Measurements from ENCODE around the gene GPATCH3.
"Not testable (repeated sequence)": the region's sequence is repeated elsewhere in the genome, so short reads cannot be mapped to it uniquely, and the experiment has no call there.

The GPATCH3 gene

DNA sequence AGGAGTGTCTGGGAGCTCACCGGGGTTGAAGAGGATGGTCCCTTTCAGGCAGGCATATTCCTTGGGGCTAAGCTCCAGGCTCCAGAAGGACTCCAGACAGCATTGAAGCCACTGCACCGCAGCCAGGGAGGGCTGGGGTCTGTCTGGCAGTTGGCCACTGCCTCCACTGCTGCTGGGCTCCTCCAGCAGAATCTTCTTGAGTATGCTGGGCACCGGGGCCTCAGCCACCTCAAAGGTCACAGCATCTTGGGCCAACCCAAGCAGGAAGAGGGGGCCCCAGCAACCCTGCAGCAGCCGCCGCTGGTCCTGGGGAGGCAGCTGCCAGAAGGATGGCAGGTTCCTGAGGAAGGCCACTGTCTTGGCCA is 13.1 kb upstream of the GPATCH3 start:
- no peak for DNase-seq (ENCODE audit: low spot score)

DNA sequence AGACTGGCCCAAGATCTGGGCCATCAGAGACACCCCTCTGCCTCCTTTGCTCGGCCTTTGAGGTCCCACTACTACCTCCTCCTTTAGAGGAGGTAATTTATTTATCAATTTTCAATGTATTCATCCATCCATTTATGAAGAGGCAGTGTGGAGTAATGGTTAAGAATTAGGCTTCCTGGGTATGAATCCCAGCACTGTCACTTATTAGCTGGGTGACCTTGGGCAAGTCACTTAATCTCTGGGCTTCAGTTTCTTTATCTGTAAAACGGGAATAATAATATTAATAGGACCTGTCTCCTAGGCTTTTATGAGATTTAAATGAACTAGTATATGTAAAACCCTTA is 11.9 kb upstream of the GPATCH3 start:
- DNase-seq (ENCODE audit: low spot score): no peak

GRCh38 chr1:26911399-26912146 is 11.3 kb upstream of the GPATCH3 start:
- no peak for DNase-seq (ENCODE audit: low spot score)

GRCh38 chr1:26910343-26911160 is 10.3 kb upstream of the GPATCH3 start:
- DNase-seq (ENCODE audit: low spot score): no peak

DNA sequence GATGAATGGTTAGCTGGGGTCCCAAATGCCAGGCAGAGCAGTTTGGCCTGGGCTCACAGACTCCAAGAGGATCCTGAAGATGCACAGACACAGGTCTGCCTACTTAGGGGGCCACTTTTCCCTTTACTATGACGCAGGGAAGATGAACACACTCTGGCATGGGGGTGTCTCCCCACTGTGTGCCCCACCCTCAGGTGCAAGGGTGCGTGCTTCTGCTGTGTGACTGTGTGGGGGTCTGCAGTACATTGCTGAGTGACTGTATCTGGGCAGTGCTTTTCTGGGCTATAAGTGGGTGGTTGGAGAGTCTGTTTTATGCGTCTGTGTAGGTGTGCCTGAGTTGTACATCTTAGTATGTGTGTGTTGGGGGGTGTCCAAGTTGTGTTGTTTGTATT is 9.7 kb upstream of the GPATCH3 start:
- no peak for DNase-seq (ENCODE audit: low spot score)

DNA sequence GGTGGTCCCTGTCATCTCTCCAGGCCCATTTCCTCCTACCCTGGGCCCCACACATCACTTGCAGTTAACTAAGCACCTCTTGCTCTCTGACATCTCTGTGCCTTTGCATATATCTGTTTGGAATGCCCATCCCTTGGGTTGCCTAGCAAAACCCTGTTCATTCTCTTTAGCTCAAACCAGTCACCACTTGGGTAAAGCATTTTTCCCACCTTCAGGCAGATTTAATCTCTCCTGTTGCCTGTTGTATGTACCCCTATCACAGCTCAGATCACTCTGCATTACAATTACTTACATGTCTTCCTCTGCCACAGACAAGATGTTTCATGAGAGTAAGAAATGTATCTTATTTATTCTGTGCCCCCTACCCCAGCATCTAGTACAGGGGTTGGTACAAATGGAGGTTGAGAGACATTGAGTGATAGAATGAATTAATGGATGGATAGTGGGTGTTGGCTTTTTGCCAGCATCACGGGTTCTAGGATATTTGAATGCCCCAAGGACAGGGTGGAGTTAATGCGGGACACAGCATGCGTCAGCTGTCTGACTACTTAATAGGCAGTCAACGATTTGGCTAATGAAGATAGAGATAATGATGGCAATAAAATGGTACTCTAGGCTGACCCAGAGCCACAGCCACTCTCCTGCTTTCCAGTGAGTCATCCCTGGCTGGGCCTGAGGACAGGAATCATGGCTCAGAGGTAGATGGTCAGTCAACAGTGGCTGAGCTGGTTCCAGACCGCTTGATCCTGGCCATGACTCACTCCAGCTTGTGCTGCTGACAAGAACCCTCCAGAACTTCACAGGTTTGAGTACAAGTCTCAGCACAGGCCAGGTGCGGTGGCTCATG is 7.0 kb upstream of the GPATCH3 start:
- no peak for DNase-seq (ENCODE audit: low spot score)

DNA sequence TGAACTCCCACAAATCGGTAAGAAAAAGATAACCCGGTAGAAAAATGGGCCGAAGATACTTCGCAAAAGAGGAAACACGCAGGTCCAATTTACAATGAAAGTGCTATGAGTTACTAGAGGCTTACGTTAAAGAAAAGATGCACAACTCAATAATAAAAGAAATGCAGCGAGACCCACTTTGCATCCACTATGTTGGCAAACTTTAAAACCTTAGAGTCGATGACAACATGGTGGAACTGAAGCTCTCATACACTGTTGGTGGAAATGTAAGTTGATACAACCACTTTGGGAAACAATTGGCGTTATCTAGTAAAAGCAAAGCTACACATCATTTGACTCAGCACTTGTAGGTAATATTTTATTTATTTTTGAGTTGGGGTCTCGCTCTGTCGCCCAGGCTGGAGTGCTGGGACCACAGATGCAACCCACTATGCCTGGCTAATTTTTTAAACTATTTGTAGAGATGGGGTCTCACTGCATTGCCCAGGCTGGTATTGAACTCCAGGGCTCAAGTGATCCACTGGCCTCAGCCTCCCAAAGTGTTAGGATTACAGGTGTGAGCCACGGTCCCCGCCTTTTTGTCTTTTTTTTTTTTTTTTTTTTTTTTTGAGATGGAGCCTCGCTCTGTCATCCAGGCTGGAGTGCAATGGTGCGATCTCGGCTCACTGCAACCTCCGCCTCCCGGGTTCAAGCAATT is 696 bp upstream of the GPATCH3 start:
- no peak for DNase-seq (ENCODE audit: low spot score)

DNA sequence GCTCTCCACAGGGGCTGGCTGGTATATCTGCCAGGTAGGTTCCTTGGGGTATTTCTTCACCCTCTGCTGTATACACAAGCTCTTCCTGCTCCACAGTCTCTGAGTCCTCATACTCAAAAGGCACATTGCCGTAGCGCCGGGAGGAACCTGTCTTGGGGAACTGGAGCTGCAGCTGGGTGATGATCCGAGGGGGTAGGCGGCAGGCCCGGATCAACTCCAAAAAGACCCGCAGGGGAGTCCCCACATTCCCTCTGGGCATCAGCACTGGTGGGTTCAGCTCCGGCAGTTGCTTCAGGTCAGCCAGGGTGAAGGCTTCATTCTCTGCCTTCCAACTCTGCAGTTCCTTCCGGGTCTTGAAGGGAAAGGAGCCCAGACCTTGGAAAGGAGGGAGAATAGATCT is 2.9 kb downstream of the GPATCH3 start:
- DNase-seq (ENCODE audit: low spot score): no peak

DNA sequence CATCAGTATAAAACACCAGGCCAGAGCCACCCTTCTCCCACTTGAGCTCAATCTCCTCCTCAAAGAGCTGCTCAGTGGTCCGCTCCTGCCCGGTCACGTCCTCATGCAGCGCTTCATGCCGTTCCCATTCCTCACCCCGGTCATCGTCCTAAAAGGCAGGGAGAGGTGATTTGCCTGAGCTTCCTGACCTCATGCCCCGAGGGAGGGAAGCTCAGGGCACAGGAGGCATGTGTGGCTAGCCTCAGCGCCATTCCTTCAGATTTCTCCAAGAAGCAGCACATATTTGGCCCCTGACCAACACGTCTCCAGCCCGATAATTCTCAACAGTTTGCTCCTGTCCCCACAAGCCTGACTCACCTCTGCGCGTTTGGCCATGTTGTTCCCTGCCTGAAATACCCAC is 6.0 kb downstream of the GPATCH3 start:
- no peak for DNase-seq (ENCODE audit: low spot score)

DNA sequence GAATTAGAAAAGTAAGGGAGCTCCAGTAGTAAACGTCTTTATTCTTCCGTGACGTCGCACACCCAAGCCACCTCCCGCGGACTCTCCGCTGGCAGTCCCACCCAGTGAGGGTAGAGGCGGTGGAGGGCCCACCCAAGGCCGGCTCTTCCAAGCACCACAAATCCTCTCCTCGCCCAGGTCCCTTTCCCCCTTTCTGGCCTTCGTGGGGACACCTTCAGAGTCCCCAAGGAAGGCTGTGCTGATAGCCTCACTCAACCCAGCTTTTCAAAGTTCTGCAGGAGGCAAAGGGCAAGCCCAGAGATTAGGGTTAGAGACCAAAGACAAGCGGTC is 9.8 kb downstream of the GPATCH3 start:
- no peak for DNase-seq (ENCODE audit: low spot score)

GRCh38 chr1:26889551-26890466 is 10.5 kb downstream of the GPATCH3 start, which contains the start of gene GPN2:
Gene GPN2 (minus strand): TSS chr1:26890283. CDS start chr1:26890096, 187 bp downstream.
- peak; percentile 77 for DNase-seq (ENCODE audit: low spot score)

GRCh38 chr1:26888231-26888630 is 12.0 kb downstream of the GPATCH3 start:
- DNase-seq (ENCODE audit: low spot score): no peak

GRCh38 chr1:26887125-26887524 is 13.1 kb downstream of the GPATCH3 start:
- peak; percentile 22 for DNase-seq (ENCODE audit: low spot score)

DNA sequence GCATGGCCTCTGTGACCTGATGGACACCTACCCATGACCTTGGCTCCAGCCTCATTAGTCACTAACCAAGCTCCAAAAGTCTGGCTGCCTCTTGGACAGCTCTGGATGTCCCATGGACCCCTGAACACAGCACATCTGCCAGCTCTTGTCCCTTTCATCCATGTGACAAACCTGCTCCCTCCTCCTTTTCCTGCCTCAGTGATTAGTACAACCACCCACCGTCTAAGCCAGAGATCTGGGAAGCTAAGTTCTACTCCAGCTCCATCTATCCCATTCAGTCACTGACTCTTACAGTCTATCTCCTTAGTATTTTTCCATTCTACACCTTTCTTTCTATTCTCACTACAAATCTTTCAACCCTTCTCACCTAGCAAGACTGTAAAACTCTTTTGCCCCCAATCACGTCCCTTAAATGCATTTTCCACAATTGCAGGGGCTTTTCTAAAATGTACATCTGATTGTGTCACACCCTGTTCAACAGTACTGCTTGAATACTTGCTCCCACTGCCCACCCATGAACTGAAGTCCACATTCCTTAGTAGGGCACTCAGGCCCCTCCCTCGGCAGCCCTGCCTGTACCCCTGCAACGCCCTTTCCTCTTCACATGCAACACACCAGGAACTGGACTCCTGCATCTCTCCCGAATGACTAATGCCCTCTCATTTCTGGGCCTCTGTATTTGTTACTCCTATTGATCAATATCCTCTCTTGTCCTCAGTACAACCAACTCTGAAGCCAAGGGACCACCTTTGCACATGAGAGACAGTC is 17.4 kb downstream of the GPATCH3 start:
- no peak for DNase-seq (ENCODE audit: low spot score)

- DNase-seq (ENCODE audit: low spot score): not testable (repeated sequence)
Measured at GRCh38 chr1:26881611-26882010, 18.7 kb downstream of the GPATCH3 start.

- no peak for DNase-seq (ENCODE audit: low spot score)
Measured at GRCh38 chr1:26879793-26880192, 20.5 kb downstream of the GPATCH3 start.

- DNase-seq (ENCODE audit: low spot score): no peak
Measured at GRCh38 chr1:26877326-26877725, 22.9 kb downstream of the GPATCH3 start.

GRCh38 chr1:26874896-26875295 is 25.4 kb downstream of the GPATCH3 start:
- no peak for DNase-seq (ENCODE audit: low spot score)

DNA sequence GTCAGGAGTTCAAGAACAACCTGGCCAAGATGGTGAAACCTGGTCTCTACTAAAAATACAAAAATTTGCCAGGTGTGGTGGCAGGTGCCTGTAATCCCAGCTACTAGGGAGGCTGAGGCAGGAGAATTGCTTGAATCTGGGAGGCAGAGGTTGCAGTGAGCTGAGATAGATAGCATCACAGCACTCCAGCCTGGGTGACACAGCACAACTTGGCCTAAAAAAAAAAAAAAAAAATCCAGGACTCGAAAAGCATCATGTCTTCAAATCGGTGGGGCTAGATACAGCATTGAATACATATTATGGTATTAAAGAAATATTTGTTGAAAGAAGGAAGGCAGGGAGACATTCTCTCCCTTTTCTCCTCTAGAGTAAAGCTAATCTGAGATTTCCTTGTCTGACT is 27.2 kb downstream of the GPATCH3 start:
- not testable (repeated sequence) for DNase-seq (ENCODE audit: low spot score)
